ENCODE results near the gene UBXN11. TPM values are rescaled to one million over a fixed set of nuclear protein-coding genes. Genes with fewer than 3 reads are reported as not detected.

The UBXN11 gene
- polyA plus RNA-seq, 1 of the 3 experiments (the other 2 are of a cell fraction) = 30.6 TPM

- ChIA-PET CTCF (interaction anchor here (4.3 to 10.7 kb wide), 4 partner anchors 36 to 135 kb away, joined by 25 to 213 read pairs (median 124); partner anchors contain the start of gene CD52), POLR2A (no interaction called here)
- peaks cover 33% of the 10 kb centered on the region for H4K20me1 ChIP-seq (ENCODE audit: insufficient read depth)
- H3K9me2 ChIP-seq = no peaks in the 10 kb centered on the region
- DNase-seq = no peak
- H2AFZ ChIP-seq (ENCODE audit: low read depth) = no peak overlapping the region
- no peak overlapping the region for H3K9ac ChIP-seq
- H3K4me3 ChIP-seq (ENCODE audit: low read depth in 2 of 2, low read length in 1 of 2) = no peak overlapping the region
- H3K9me3 ChIP-seq = no peaks in the 10 kb centered on the region
- H3K79me2 ChIP-seq (ENCODE audit: insufficient read depth) = peaks cover 54% of the 10 kb centered on the region
- H3F3A ChIP-seq (replicated peaks; ENCODE audit: insufficient read depth) = peaks cover 36% of the 10 kb centered on the region
- H3K27me3 ChIP-seq (ENCODE audit: insufficient read depth) = no peaks in the 10 kb centered on the region
- H3K4me1 ChIP-seq (ENCODE audit: control insufficient read depth in 1 of 2, insufficient read depth in 2 of 2, low read depth in 1 of 2, low read length in 1 of 2) = peaks cover 26 to 54% of the 10 kb centered on the region in 2 experiments; a peak in 3 of 4 replicates
- no peak overlapping the region for H3K27ac ChIP-seq (ENCODE audit: low read depth in 2 of 2, low read length in 1 of 2)
- 82% methylated on average over 9 of the region's 22 CpGs for WGBS (ENCODE audit: low lambda C conversion rate)
- peaks cover 9 to 18% of the 10 kb centered on the region in 2 experiments for H3K36me3 ChIP-seq (replicated peaks in 1 of 2; ENCODE audit: control insufficient read depth in 1 of 2, insufficient read depth in 2 of 2, low read length in 1 of 2)
- no peak for TF ChIP-seq USF1 (IDR thresholded peaks at IDR 0.05; ENCODE audit: borderline replicate concordance, low read depth)
- TF ChIP-seq REST (IDR thresholded peaks at IDR 0.05; ENCODE audit: low read depth, low read length) = no peak
- TF ChIP-seq, protein P1, sequence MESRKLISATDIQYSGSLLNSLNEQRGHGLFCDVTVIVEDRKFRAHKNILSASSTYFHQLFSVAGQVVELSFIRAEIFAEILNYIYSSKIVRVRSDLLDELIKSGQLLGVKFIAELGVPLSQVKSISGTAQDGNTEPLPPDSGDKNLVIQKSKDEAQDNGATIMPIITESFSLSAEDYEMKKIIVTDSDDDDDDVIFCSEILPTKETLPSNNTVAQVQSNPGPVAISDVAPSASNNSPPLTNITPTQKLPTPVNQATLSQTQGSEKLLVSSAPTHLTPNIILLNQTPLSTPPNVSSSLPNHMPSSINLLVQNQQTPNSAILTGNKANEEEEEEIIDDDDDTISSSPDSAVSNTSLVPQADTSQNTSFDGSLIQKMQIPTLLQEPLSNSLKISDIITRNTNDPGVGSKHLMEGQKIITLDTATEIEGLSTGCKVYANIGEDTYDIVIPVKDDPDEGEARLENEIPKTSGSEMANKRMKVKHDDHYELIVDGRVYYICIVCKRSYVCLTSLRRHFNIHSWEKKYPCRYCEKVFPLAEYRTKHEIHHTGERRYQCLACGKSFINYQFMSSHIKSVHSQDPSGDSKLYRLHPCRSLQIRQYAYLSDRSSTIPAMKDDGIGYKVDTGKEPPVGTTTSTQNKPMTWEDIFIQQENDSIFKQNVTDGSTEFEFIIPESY (IDR thresholded peaks at IDR 0.05; ENCODE audit: borderline replicate concordance, low read depth) = no peak
- TF ChIP-seq SMC3 (IDR thresholded peaks at IDR 0.05; ENCODE audit: low read depth, low read length) = no peak
- no peak for TF ChIP-seq FOXM1 (IDR thresholded peaks at IDR 0.05; ENCODE audit: low read depth)
- TF ChIP-seq MXI1 (IDR thresholded peaks at IDR 0.05; ENCODE audit: low read depth, low read length) = no peak
- TF ChIP-seq TEAD4 (IDR thresholded peaks at IDR 0.05; ENCODE audit: borderline replicate concordance, insufficient read depth) = no peak
- TF ChIP-seq GABPA (IDR thresholded peaks at IDR 0.05; ENCODE audit: low read depth) = no peak
- no peak for TF ChIP-seq EZH2phosphoT487 (IDR thresholded peaks at IDR 0.05; ENCODE audit: borderline replicate concordance, low read depth)
- TF ChIP-seq SIN3A (IDR thresholded peaks at IDR 0.05; ENCODE audit: borderline replicate concordance, low read depth, low read length) = no peak
- no peak for TF ChIP-seq MEF2A (IDR thresholded peaks at IDR 0.05; ENCODE audit: borderline replicate concordance, low read depth)
- no peak for TF ChIP-seq YY1 (IDR thresholded peaks at IDR 0.05; ENCODE audit: low read depth)
- TF ChIP-seq RXRA (IDR thresholded peaks at IDR 0.05; ENCODE audit: borderline replicate concordance, low read depth) = no peak
- H3K4me2 ChIP-seq = peak overlapping the region; percentile 95; the same call in 1 of the 2 replicates
Measured at GRCh38 chr1:26282401-26282918, 24.0 kb downstream of the UBXN11 start.
